ENCODE results near the gene CLN6.
"Not testable (repeated sequence)": the region's sequence is repeated elsewhere in the genome, so short reads cannot be mapped to it uniquely, and the experiment has no call there.

The CLN6 gene

DNA sequence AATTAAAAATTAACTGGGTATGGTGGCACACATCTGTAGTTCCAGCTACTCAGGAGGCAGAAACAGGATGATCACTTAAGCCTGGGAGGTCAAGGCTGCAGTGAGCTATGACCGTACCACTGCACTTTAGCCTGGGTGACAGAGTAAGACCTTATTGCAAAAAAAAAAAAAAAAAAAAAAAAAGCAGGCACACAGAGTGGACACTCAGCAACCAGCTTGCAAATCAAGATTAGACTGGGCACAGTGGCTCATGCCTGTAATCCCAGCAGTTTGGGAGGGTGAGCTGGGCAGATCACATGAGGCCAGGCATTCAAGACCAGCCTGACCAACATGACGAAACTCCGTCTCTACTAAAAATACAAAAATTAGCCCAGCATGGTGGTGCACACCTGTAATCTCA, 5.4 kb downstream of the CLN6 start:
- DNase-seq (ENCODE audit: low read depth) = no peak

DNA sequence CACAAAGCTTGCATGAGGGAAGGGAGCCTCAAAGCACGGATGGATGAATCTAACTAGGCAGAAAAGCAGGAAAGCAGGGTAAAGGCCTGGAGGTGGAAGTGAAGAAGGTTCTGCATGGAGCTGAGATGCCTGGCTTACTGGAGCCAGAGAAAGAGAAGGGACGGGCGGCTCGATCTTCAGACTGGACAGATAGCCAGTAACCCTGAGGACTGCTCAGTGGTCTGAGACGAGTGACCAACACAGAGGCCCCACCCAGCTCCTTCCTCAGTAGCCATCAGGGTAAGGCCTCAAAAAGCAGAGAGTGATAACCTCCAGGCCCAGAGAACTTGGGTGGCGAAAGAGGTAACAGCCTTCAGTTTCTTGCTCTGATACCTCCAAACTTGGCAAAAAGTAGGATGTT, 6.4 kb downstream of the CLN6 start:
- TF ChIP-seq, protein P1, sequence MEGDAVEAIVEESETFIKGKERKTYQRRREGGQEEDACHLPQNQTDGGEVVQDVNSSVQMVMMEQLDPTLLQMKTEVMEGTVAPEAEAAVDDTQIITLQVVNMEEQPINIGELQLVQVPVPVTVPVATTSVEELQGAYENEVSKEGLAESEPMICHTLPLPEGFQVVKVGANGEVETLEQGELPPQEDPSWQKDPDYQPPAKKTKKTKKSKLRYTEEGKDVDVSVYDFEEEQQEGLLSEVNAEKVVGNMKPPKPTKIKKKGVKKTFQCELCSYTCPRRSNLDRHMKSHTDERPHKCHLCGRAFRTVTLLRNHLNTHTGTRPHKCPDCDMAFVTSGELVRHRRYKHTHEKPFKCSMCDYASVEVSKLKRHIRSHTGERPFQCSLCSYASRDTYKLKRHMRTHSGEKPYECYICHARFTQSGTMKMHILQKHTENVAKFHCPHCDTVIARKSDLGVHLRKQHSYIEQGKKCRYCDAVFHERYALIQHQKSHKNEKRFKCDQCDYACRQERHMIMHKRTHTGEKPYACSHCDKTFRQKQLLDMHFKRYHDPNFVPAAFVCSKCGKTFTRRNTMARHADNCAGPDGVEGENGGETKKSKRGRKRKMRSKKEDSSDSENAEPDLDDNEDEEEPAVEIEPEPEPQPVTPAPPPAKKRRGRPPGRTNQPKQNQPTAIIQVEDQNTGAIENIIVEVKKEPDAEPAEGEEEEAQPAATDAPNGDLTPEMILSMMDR (conservative IDR thresholded peaks at IDR 0.05; ENCODE audit: control insufficient read depth, insufficient read depth, low read depth, low read length) = no peak
- no peak for DNase-seq (ENCODE audit: low read depth)
- no peak overlapping the region for H3K4me3 ChIP-seq (ENCODE audit: control insufficient read depth, low read depth, low read length)

More for the DNA sequence above, 5.4 kb downstream of the CLN6 start:
- H3K4me3 ChIP-seq (ENCODE audit: control insufficient read depth, low read depth, low read length) = no peak overlapping the region
- TF ChIP-seq, protein P1 (conservative IDR thresholded peaks at IDR 0.05; ENCODE audit: control insufficient read depth, insufficient read depth, low read depth, low read length) = no peak

DNA sequence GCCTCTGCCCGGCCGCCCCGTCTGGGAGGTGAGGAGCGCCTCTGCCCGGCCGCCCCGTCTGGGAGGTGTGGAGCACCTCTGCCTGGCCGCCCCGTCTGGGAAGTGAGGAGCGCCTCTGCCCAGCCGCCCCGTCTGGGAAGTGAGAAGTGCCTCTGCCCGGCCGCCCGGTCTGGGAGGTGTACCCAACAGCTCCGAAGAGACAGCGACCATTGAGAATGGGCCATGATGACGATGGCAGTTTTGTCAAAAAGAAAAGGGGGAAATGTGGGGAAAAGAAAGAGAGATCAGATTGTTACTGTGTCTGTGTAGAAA, 7.1 kb downstream of the CLN6 start:
- not testable (repeated sequence) for DNase-seq (ENCODE audit: low read depth); H3K4me3 ChIP-seq (ENCODE audit: control insufficient read depth, low read depth, low read length)

DNA sequence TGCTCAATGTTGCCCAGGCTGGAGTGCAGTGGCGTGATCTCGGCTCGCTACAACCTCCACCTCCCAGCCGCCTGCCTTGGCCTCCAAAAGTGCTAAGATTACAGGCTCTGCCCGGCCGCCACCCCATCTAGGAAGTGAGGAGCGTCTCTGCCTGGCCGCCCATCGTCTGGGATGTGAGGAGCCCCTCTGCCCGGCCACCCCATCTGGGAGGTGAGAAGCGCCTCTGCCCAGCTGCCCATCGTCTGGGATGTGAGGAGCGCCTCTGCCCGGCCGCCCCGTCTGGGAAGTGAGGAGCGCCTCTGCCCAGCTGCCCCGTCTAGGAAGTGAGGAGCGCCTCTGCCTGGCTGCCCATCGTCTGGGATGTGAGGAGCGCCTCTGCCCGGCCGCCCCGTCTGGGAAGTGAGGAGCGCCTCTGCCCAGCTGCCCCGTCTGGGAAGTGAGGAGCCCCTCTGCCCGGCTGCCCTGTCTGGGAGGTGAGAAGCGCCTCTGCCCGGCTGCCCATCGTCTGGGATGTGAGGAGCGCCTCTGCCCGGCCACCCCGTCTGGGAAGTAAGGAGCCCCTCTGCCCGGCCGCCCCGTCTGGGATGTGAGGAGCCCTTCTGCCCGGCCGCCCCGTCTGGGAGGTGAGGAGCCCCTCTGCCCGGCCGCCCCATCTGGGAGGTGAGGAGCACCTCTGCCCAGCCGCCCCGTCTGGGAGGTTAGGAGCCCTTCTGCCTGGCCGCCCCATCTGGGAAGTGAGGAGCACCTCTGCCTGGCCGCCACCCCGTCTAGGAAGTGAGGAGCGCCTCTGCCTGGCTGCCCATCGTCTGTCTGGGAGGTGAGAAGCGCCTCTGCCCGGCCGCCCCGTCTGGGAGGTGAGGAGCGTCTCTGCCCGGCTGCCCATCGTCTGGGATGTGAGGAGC, 7.7 kb downstream of the CLN6 start:
- DNase-seq (ENCODE audit: low read depth); H3K4me3 ChIP-seq (ENCODE audit: control insufficient read depth, low read depth, low read length): not testable (repeated sequence)

DNA sequence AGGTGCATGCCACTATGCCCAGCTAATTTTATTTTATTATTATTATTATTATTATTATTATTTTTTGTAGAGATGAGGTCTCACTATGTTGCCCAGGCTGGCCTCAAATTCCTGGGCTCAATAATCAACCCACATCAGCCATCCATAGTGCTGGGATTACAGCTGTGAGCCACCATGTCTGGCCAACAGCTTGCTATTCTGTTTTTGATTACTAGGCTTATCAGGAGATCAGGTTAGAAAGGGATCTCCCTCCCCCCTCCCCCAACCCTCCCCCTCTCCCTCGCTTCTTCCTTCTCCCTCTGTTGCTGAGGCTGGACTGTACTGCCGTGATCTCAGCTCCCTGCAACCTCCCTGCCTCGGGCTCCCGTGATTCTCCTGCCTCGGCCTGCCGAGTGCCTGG, 8.6 kb downstream of the CLN6 start:
- TF ChIP-seq, protein P1 (conservative IDR thresholded peaks at IDR 0.05; ENCODE audit: control insufficient read depth, insufficient read depth, low read depth, low read length) = no peak
- DNase-seq (ENCODE audit: low read depth) = no peak
- H3K4me3 ChIP-seq (ENCODE audit: control insufficient read depth, low read depth, low read length) = no peak overlapping the region

DNA sequence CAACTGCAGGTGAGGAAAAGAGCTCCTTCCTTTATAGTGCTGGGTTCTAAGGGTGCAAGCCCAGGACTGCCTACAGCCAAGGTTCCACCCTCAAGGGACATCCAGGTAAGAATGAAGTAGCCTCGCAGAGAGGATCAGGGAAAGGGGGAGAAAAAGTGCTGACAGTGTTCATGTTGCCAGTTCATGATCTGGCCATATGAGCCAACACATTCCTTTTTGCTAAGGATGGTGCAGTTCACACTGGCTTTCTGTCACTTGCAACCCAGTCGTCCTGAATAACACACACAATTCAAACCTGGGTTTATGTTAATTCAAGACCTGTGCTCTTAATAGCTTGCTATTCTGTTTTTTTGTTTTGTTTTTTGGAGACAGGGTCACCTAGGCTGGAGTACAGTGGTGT, 9.0 kb downstream of the CLN6 start:
- no peak overlapping the region for H3K4me3 ChIP-seq (ENCODE audit: control insufficient read depth, low read depth, low read length)
- TF ChIP-seq, protein P1 (conservative IDR thresholded peaks at IDR 0.05; ENCODE audit: control insufficient read depth, insufficient read depth, low read depth, low read length) = no peak
- no peak for DNase-seq (ENCODE audit: low read depth)

DNA sequence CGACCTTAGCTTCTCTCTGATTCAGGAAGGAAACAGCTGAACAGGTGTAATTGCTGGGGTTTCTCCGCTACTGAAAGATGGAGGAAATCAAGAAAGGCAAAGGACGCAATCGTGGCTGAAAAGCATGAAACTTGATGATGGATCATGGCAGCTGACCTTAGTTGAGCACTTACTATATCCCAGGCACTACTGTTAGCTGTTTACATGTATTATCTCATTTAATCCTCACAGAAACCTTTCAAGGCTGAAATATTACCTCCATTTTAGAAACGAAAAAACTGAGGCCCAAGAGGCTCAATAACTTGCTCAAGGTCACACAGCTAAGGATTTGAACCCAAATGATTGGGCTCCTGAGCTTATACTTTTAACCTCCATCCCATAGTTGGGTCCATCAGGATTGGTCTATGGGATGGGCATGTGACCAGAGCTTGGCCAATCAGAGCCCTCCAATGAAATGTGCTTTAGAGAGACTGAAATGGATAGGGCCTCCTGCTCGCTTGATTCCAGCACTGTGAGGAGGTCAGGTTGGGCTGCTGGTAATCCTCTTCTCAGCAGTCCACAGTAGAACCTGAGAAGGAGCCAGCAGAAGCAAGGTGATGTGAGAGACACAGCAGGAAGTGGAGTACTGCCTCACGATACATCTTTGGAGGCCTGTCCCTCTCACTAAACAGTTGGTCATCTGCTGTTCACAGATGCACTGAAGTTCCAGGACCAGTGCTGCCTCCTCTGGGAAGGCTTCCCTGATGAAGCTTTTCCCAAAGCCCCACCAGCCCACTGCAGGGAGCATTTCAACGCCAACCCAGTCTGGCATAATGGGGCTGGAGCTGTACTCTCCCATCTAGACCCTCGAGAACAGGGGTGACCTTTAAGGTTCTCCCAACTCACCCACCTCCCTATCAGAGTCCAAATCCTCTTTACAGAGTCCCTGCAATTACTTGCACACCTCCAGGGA, 10.4 kb downstream of the CLN6 start:
- DNase-seq (ENCODE audit: low read depth) = no peak
- TF ChIP-seq, protein P1 (conservative IDR thresholded peaks at IDR 0.05; ENCODE audit: control insufficient read depth, insufficient read depth, low read depth, low read length) = no peak
- H3K4me3 ChIP-seq (ENCODE audit: control insufficient read depth, low read depth, low read length) = no peak overlapping the region
